DOHH2 (cell line): ENCODE results near the gene IL17RA.

ENCODE experiments used
- H3F3A ChIP-seq: fragments of 200-600 bp; sonication (generic), shearing (Covaris generic); 2 replicates; pipeline ENCODE4 v1.6.0; 2016; ENCODE audit warnings: antibody characterized with exemption, mild to moderate bottlenecking; ENCODE audit not compliant: control insufficient read depth, insufficient read depth
- H3K27ac ChIP-seq: fragments of 200-600 bp; sonication (generic); 2 replicates; pipeline ENCODE4 v1.5.1; 2014; ENCODE audit warnings: low read depth, mild to moderate bottlenecking, low read length, moderate library complexity
- H3K27me3 ChIP-seq: fragments of 200-600 bp; sonication (generic); 2 replicates; pipeline ENCODE4 v1.6.1; 2014; ENCODE audit warnings: mild to moderate bottlenecking, low read length, mixed read lengths; ENCODE audit not compliant: control insufficient read depth
- H3K36me3 ChIP-seq: fragments of 200-600 bp; sonication (generic); 2 replicates; pipeline ENCODE4 v1.6.1; 2014; ENCODE audit warnings: mild to moderate bottlenecking, low read length, moderate library complexity, mixed read lengths; ENCODE audit not compliant: control insufficient read depth
- H3K4me1 ChIP-seq: fragments of 200-600 bp; sonication (generic); 2 replicates; pipeline ENCODE4 v1.6.1; 2014; ENCODE audit warnings: mild to moderate bottlenecking, low read length, mixed read lengths; ENCODE audit not compliant: control insufficient read depth
- H3K4me2 ChIP-seq: fragments of 200-600 bp; sonication (generic); 2 replicates; pipeline ENCODE4 v1.6.0; 2014; ENCODE audit warnings: mild to moderate bottlenecking, low read length, moderate library complexity
- H3K4me3 ChIP-seq: fragments of 200-600 bp; sonication (generic); 2 replicates; pipeline ENCODE4 v1.5.1; 2014; ENCODE audit warnings: mild to moderate bottlenecking, low read length, mixed read lengths
- H3K79me2 ChIP-seq: fragments of 200-600 bp; sonication (generic); 2 replicates; pipeline ENCODE4 v1.6.1; 2014; ENCODE audit warnings: mild to moderate bottlenecking, low read length, mixed read lengths; ENCODE audit not compliant: control insufficient read depth
- H3K9me2 ChIP-seq: fragments of 200-600 bp; sonication (generic); replicated peaks from 2 replicates; pipeline ENCODE4 v1.6.1; 2014; ENCODE audit warnings: mild to moderate bottlenecking, low read length, mixed read lengths; ENCODE audit not compliant: control insufficient read depth
- H3K9me3 ChIP-seq: fragments of 200-600 bp; sonication (generic); 2 replicates; pipeline ENCODE4 v1.6.1; 2014; ENCODE audit warnings: antibody characterized with exemption, low read length, mixed read lengths; ENCODE audit not compliant: control insufficient read depth, insufficient read depth
- H4K20me1 ChIP-seq: fragments of 200-600 bp; sonication (generic); 2 replicates; pipeline ENCODE4 v1.6.0; 2014; ENCODE audit warnings: low read depth, mild to moderate bottlenecking, antibody characterized with exemption, low read length, moderate library complexity; ENCODE audit not compliant: control insufficient read depth, insufficient read depth
- EZH2phosphoT487 ChIP-seq: fragments of 200-600 bp; sonication (generic); IDR thresholded peaks from 2 replicates; pipeline ENCODE4 v1.6.1; 2017; ENCODE audit warnings: borderline replicate concordance, mild to moderate bottlenecking, antibody characterized with exemption, low read length, moderate library complexity, mixed read lengths
- TF ChIP-seq, protein P1 (sequence below): fragments of 200-600 bp; sonication (generic); IDR thresholded peaks from one replicate; pipeline ENCODE4 v1.5.1; 2014; ENCODE audit warnings: antibody characterized with exemption, mild to moderate bottlenecking, low read depth, low read length; ENCODE audit not compliant: poor library complexity, severe bottlenecking

The IL17RA gene

DNA sequence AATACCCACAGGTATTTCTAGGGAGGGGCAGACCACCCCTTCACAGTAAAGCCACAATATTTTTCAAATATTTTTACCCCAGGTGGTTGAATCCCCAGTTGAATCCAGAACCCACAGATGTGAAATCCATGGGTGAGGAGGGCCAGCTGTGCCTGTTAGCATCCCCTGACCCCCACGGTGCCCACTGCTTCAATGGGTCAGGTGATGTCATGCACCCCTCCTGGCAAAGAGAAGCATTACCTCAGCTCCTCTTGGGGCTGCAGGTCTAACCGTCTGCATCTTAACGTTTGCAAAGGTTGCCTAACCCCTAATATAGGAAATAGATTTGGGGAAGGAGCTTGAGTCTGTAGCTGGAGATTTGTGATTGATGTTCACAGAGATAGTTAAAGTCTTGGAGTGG is 24.7 kb upstream of the IL17RA start:
- TF ChIP-seq, protein P1, sequence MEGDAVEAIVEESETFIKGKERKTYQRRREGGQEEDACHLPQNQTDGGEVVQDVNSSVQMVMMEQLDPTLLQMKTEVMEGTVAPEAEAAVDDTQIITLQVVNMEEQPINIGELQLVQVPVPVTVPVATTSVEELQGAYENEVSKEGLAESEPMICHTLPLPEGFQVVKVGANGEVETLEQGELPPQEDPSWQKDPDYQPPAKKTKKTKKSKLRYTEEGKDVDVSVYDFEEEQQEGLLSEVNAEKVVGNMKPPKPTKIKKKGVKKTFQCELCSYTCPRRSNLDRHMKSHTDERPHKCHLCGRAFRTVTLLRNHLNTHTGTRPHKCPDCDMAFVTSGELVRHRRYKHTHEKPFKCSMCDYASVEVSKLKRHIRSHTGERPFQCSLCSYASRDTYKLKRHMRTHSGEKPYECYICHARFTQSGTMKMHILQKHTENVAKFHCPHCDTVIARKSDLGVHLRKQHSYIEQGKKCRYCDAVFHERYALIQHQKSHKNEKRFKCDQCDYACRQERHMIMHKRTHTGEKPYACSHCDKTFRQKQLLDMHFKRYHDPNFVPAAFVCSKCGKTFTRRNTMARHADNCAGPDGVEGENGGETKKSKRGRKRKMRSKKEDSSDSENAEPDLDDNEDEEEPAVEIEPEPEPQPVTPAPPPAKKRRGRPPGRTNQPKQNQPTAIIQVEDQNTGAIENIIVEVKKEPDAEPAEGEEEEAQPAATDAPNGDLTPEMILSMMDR = no peak
- no peak for TF ChIP-seq EZH2phosphoT487
- no peaks in the 10 kb centered on the region for H3K9me3 ChIP-seq
- H3K4me3 ChIP-seq = no peak overlapping the region
- H3K4me1 ChIP-seq = peaks cover 6% of the 10 kb centered on the region; the same call in 1 of the 2 replicates
- H3F3A ChIP-seq = no peaks in the 10 kb centered on the region
- H3K27me3 ChIP-seq = peaks cover 5% of the 10 kb centered on the region
- no peaks in the 10 kb centered on the region for H4K20me1 ChIP-seq
- no peak overlapping the region for H3K4me2 ChIP-seq
- H3K79me2 ChIP-seq = no peaks in the 10 kb centered on the region
- no peaks in the 10 kb centered on the region for H3K36me3 ChIP-seq
- no peak overlapping the region for H3K27ac ChIP-seq
- H3K9me2 ChIP-seq = no peaks in the 10 kb centered on the region

DNA sequence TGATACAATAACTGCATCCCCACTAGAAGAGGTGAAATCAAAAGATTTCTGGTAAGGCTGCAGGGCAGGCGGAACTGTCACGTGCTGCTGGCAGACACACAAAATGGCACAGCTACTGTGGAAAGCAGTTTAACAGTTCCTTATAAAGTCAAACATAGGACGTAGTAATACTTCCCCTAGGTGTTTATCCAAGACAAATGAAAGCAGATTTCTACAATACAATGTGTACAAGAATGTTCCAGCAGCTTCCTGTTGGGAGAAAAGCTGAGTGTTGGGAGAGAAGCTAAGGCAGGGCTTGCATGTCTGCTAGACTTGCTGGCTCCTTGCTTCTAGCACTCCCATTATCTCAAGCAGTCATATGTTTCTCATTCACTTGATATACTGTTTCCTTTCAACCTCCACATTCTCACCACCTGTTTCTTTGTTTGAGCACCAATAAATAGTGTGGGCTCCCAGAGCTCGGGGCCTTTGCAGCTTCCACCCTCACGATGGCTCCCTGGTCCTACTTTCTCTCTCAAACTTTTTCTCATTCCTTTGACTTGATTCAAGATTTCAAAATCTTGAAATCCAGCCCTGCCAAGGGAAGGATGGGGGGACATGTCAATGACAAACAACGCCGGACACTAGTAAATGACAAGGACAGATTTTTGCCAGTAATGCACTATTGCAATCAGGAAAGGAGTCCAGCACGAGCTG is 21.2 kb upstream of the IL17RA start:
- TF ChIP-seq EZH2phosphoT487 = no peak
- TF ChIP-seq, protein P1 = no peak
- Histone ChIP-seq H3F3A (no peaks in the 10 kb centered on the region), H3K9me3 (no peaks in the 10 kb centered on the region), H3K27me3 (peaks cover 2% of the 10 kb centered on the region; the same call in 1 of the 2 replicates), H3K4me3 (no peak overlapping the region), H3K36me3 (no peaks in the 10 kb centered on the region), H3K4me2 (no peak overlapping the region), H3K79me2 (no peaks in the 10 kb centered on the region), H3K4me1 (peaks cover 6% of the 10 kb centered on the region; the same call in 1 of the 2 replicates), H3K27ac (no peak overlapping the region), H4K20me1 (no peaks in the 10 kb centered on the region), H3K9me2 (no peaks in the 10 kb centered on the region)

DNA sequence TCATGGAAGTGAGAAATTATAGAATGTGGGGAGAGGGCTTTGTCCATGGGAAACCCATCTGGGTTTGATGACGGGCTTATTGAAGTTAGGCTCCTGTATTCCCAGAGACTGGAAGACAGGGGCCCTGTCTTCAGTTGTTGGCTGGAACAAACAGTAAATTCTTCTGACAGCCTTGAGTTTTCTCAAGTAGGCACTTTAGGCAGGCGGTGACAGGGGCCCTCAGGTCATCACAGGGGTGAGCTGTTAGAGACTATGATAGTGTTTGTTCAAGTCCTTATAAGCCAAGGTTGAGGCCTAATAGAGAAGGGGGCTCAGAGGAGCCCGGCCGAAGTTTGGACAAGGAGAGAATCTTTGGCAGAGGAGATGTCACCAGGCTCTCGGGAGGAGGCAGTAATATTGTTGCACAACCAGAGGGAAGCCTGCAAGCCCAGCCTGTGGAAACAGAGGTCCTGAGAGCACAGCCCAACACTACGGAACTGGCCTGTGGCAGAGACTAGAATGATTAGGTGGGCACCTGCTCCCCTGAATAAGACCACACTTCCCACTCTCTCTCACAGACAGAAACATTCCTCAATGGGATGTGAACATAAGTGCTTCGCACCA is 20.2 kb upstream of the IL17RA start:
- TF ChIP-seq, protein P1 = no peak
- TF ChIP-seq EZH2phosphoT487 = no peak
- peaks cover 6% of the 10 kb centered on the region; the same call in 1 of the 2 replicates for H3K4me1 ChIP-seq

More for the DNA sequence above, 20.2 kb upstream of the IL17RA start:
- no peaks in the 10 kb centered on the region for H3F3A ChIP-seq
- H3K4me3 ChIP-seq = no peak overlapping the region
- H4K20me1 ChIP-seq = no peaks in the 10 kb centered on the region
- H3K79me2 ChIP-seq = no peaks in the 10 kb centered on the region
- H3K27me3 ChIP-seq = no peaks in the 10 kb centered on the region
- H3K27ac ChIP-seq = no peak overlapping the region
- H3K9me2 ChIP-seq = no peaks in the 10 kb centered on the region
- no peaks in the 10 kb centered on the region for H3K9me3 ChIP-seq
- H3K36me3 ChIP-seq = no peaks in the 10 kb centered on the region
- H3K4me2 ChIP-seq = no peak overlapping the region
